Neural progenitor cell (in vitro differentiated cells): ENCODE results near the gene LINGO3. TPM values are rescaled to one million over a fixed set of nuclear protein-coding genes. Genes with fewer than 3 reads are reported as not detected.

ENCODE experiments used
- DNase-seq: peaks from one replicate; pipeline ENCODE4 v3.0.0-alpha.2; 2016; ENCODE audit warnings: low spot score
- H2AFZ ChIP-seq: fragments of 200-600 bp; sonication (generic); replicated peaks from 2 replicates; pipeline ENCODE4 v1.6.1; 2016; ENCODE audit warnings: antibody characterized with exemption
- H3F3A ChIP-seq: fragments of 200-600 bp; sonication (generic); 2 replicates; pipeline ENCODE4 v1.6.1; 2016; ENCODE audit warnings: antibody characterized with exemption, low read depth
- H3K27ac ChIP-seq: fragments of 200-600 bp; sonication (generic); 2 replicates; pipeline ENCODE4 v1.5.1; 2016; ENCODE audit warnings: mild to moderate bottlenecking
- H3K27me3 ChIP-seq: fragments of 200-600 bp; sonication (generic); 2 replicates; pipeline ENCODE4 v1.6.1; 2016; ENCODE audit warnings: mild to moderate bottlenecking, moderate library complexity
- H3K36me3 ChIP-seq: fragments of 200-600 bp; sonication (generic); 2 replicates; pipeline ENCODE4 v1.5.1; 2016
- H3K4me1 ChIP-seq: fragments of 200-600 bp; sonication (generic); 2 replicates; pipeline ENCODE4 v1.6.1; 2016; ENCODE audit warnings: mixed run types
- H3K4me2 ChIP-seq: fragments of 200-600 bp; sonication (generic); 2 replicates; pipeline ENCODE4 v1.6.1; 2016
- H3K4me3 ChIP-seq: fragments of 200-600 bp; sonication (generic); 2 replicates; pipeline ENCODE4 v1.5.1; 2016
- H3K79me2 ChIP-seq: fragments of 200-600 bp; sonication (generic); 2 replicates; pipeline ENCODE4 v1.6.1; 2016; ENCODE audit warnings: low read depth
- H3K9ac ChIP-seq: fragments of 200-600 bp; sonication (generic); 2 replicates; pipeline ENCODE4 v1.6.1; 2016
- H3K9me3 ChIP-seq: fragments of 200-600 bp; sonication (generic); 2 replicates; pipeline ENCODE4 v1.5.1; 2016; ENCODE audit warnings: low read depth
- H4K20me1 ChIP-seq: fragments of 200-600 bp; sonication (generic); 2 replicates; pipeline ENCODE4 v1.6.1; 2016; ENCODE audit warnings: low read depth
- H3K27ac Mint-ChIP-seq: 3 replicates; pipeline ENCODE4 v1.8.0; 2021; ENCODE audit warnings: mixed read lengths
- H3K27me3 Mint-ChIP-seq: 2 replicates; pipeline ENCODE4 v1.8.0; 2022; ENCODE audit warnings: low read depth, mild to moderate bottlenecking, inconsistent platforms, moderate library complexity, mixed read lengths; ENCODE audit not compliant: insufficient read depth
- H3K36me3 Mint-ChIP-seq: 3 replicates; pipeline ENCODE4 v1.8.0; 2021; ENCODE audit warnings: mixed read lengths
- H3K4me1 Mint-ChIP-seq: 3 replicates; pipeline ENCODE4 v1.8.0; 2021; ENCODE audit warnings: mixed read lengths
- H3K4me3 Mint-ChIP-seq: 3 replicates; pipeline ENCODE4 v1.8.0; 2021; ENCODE audit warnings: mild to moderate bottlenecking, moderate library complexity, mixed read lengths
- H3K9me3 Mint-ChIP-seq: 3 replicates; pipeline ENCODE4 v1.8.0; 2020; ENCODE audit warnings: mixed read lengths
- EZH2 ChIP-seq: fragments of 200-600 bp; sonication (generic); IDR thresholded peaks from 2 replicates; pipeline ENCODE4 v1.6.1; 2017; ENCODE audit warnings: antibody characterized with exemption, mild to moderate bottlenecking, moderate library complexity
- EZH2phosphoT487 ChIP-seq: fragments of 200-600 bp; sonication (generic); IDR thresholded peaks from 2 replicates; pipeline ENCODE4 v1.6.1; 2017; ENCODE audit warnings: antibody characterized with exemption
- total RNA-seq: library from RNA; depleted of rRNA; stranded (reverse); fragments of >200 nt; gene quantifications from 2 replicates; pipeline ENCODE4 v1.2.3, GENCODE V29; 2015; ENCODE audit warnings: low replicate concordance
- TF ChIP-seq, protein P1 (sequence below): fragments of 200-600 bp; sonication (generic); IDR thresholded peaks from 2 replicates; pipeline ENCODE4 v1.5.1; 2017; ENCODE audit warnings: antibody characterized with exemption, mild to moderate bottlenecking

Gene LINGO3
- total RNA-seq, 1 donor from 2014 or later: not detected

DNA sequence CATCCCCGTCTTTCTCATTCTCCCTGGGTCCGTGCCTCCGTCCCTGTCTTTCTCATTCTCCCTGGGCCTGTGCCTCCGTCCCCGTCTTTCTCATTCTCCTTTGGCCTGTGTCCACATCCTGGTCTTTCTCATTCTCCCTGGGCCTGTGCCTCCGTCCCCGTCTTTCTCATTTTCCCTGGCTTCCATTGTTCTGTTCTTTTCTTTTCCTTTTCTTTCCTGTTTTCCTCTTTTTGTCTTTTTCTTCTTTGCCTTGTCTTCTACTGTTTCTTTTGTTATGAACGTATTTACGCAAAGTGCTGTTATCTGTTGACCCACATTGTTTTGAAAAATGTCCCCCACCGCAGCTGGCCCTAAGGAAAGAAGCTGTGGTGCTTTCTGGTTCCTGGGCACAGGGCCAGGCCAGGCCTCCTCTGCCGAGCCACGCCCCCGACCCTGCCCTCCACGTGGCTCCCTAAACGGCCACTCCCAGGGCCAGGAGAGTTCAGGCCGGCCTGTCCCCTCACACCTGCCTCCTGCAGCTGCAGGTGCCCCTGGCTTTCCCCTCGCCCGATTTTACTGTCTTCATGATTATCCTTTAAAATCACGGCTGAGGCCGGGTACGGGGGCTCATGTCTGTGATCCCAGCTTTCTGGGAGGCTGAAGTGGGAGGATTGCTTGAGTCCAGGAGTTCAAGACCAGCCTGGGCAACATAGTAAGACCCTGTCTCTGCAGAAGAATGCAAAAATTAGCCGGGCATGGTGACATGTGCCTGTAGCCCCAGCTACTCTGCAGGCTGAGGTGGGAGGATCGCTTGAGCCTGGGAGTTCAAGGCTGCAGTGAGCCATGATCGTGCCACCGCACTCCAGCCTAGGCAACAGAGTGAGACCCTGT is 38.1 kb upstream of the LINGO3 start:
- Mint-ChIP-seq H3K9me3 (no peaks in the 10 kb centered on the region), H3K27ac (no peak overlapping the region), H3K4me3 (no peak overlapping the region), H3K27me3 (peaks cover 3% of the 10 kb centered on the region), H3K4me1 (no peaks in the 10 kb centered on the region), H3K36me3 (peaks cover 4% of the 10 kb centered on the region)
- Histone ChIP-seq H3K9ac (no peak overlapping the region), H3K4me2 (no peak overlapping the region), H3K9me3 (no peaks in the 10 kb centered on the region), H3K79me2 (no peaks in the 10 kb centered on the region), H3K27ac (no peak overlapping the region), H3K27me3 (no peaks in the 10 kb centered on the region), H2AFZ (no peak overlapping the region), H4K20me1 (peaks cover 2% of the 10 kb centered on the region), H3F3A (no peaks in the 10 kb centered on the region), H3K4me3 (no peak overlapping the region), H3K4me1 (no peaks in the 10 kb centered on the region), H3K36me3 (no peaks in the 10 kb centered on the region)
- no peak for DNase-seq
- TF ChIP-seq EZH2: no peak

DNA sequence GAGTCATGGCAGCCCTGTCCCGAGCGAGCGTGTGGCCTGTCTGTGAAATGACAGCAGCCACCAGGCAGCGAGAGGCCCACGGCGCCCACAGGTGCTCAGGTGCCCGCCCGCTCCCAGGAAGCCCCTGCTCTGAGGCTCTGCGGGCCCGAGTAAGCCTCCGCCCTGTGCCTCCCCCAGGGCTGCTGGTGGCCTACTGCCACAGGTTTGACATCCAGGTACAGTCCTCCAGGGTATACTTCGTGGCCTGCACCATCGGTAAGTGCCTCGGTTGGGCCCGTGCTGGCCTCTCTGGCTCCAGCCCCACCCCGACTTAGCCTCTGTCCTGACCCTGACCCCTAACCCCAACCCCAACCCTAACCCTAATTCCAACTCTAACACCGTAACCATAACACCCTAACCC is 37.1 kb upstream of the LINGO3 start:
- Mint-ChIP-seq H3K27me3 (peaks cover 3% of the 10 kb centered on the region), H3K27ac (no peak overlapping the region), H3K36me3 (peaks cover 4% of the 10 kb centered on the region), H3K9me3 (no peaks in the 10 kb centered on the region), H3K4me3 (no peak overlapping the region), H3K4me1 (no peaks in the 10 kb centered on the region)
- Histone ChIP-seq H3K4me2 (no peak overlapping the region), H3K9me3 (no peaks in the 10 kb centered on the region), H3K27me3 (no peaks in the 10 kb centered on the region), H3K36me3 (no peaks in the 10 kb centered on the region), H3K9ac (no peak overlapping the region), H3F3A (no peaks in the 10 kb centered on the region), H3K4me3 (no peak overlapping the region), H3K79me2 (no peaks in the 10 kb centered on the region), H2AFZ (no peak overlapping the region), H3K27ac (no peak overlapping the region), H3K4me1 (no peaks in the 10 kb centered on the region), H4K20me1 (peaks cover 2% of the 10 kb centered on the region)
- no peak for DNase-seq
- TF ChIP-seq, protein P1, sequence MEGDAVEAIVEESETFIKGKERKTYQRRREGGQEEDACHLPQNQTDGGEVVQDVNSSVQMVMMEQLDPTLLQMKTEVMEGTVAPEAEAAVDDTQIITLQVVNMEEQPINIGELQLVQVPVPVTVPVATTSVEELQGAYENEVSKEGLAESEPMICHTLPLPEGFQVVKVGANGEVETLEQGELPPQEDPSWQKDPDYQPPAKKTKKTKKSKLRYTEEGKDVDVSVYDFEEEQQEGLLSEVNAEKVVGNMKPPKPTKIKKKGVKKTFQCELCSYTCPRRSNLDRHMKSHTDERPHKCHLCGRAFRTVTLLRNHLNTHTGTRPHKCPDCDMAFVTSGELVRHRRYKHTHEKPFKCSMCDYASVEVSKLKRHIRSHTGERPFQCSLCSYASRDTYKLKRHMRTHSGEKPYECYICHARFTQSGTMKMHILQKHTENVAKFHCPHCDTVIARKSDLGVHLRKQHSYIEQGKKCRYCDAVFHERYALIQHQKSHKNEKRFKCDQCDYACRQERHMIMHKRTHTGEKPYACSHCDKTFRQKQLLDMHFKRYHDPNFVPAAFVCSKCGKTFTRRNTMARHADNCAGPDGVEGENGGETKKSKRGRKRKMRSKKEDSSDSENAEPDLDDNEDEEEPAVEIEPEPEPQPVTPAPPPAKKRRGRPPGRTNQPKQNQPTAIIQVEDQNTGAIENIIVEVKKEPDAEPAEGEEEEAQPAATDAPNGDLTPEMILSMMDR: no peak
- TF ChIP-seq EZH2phosphoT487: no peak
- no peak for TF ChIP-seq EZH2

DNA sequence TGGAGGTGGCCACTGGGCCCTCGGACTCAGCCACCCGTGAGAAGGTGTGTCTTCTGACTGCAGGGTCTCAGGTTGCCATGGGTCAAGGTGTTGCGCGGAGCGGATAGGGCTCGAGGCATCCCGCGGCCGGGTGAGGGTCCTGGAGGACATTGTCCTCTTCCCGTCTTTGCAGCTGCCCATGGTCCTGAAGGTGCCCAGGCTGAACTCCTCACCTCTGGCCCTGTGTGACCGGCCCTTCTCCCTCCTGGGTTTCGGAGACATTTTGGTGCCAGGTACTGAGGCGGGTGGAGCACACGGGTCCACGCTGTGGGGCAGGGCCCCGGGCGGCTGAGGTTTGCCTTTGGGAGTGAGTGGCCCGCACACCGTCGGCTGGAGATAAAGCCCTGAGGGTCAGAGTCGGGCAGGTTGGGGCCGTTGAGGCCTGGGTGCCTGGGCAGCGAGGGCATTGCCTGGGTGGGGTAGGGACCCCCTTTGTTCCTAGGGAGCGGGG is 36.5 kb upstream of the LINGO3 start:
- Mint-ChIP-seq H3K36me3 (peaks cover 4% of the 10 kb centered on the region), H3K27me3 (peaks cover 3% of the 10 kb centered on the region), H3K9me3 (no peaks in the 10 kb centered on the region), H3K27ac (no peak overlapping the region), H3K4me3 (no peak overlapping the region), H3K4me1 (no peaks in the 10 kb centered on the region)
- no peak overlapping the region for H3K27ac ChIP-seq
- peaks cover 2% of the 10 kb centered on the region for H4K20me1 ChIP-seq
- TF ChIP-seq, protein P1: no peak
- TF ChIP-seq EZH2 (no peak), EZH2phosphoT487 (no peak)
- H3K4me3 ChIP-seq: no peak overlapping the region
- no peaks in the 10 kb centered on the region for H3K36me3 ChIP-seq
- no peak overlapping the region for H2AFZ ChIP-seq
- H3F3A ChIP-seq: no peaks in the 10 kb centered on the region
- DNase-seq: no peak
- H3K27me3 ChIP-seq: no peaks in the 10 kb centered on the region
- H3K9ac ChIP-seq: no peak overlapping the region
- H3K79me2 ChIP-seq: no peaks in the 10 kb centered on the region
- H3K4me2 ChIP-seq: no peak overlapping the region
- no peaks in the 10 kb centered on the region for H3K4me1 ChIP-seq
- no peaks in the 10 kb centered on the region for H3K9me3 ChIP-seq
